SK-N-SH (cell line): ENCODE data around the gene DISP1. TPM values are rescaled to one million over a fixed set of nuclear protein-coding genes. Genes with fewer than 3 reads are reported as not detected.

ENCODE experiments used
- CTCF ChIA-PET: fragments of 300-600, 350-600 bp; formaldehyde crosslinking; extraction: SDS; loops from one replicate; lab custom pipeline; 2021; lab: Yijun Ruan, JAX
- POLR2A ChIA-PET: fragments of 350-600 bp; sonication (Branson Sonifier 250); formaldehyde crosslinking; extraction: SDS; loops from one replicate; lab custom pipeline; 2020; ENCODE audit warnings: antibody characterized with exemption, inconsistent platforms; lab: Yijun Ruan, JAX
- DNase-seq: peaks from one replicate; pipeline ENCODE4 v3.0.0; 2012
- H2AFZ ChIP-seq: fragments of 200-600 bp; sonication (generic); 2 replicates; pipeline ENCODE4 v1.8.1; 2016; ENCODE audit warnings: antibody characterized with exemption, mild to moderate bottlenecking, low read depth
- H3F3A ChIP-seq: fragments of 200-600 bp; sonication (generic); replicated peaks from 2 replicates; pipeline ENCODE3; 2016; ENCODE audit warnings: antibody characterized with exemption, mild to moderate bottlenecking; ENCODE audit not compliant: insufficient read depth
- H3K27ac ChIP-seq, 2 experiments: fragments of 200-500 bp in 1 of 2; fragments of 200-600 bp in 1 of 2; sonication (Bioruptor generic) in 1 of 2; sonication (generic), shearing (Covaris generic) in 1 of 2; 2 replicates each; pipeline versions ENCODE4 v1.5.1 to v1.6.1; 2014 to 2016; ENCODE audit warnings: low read depth in 2 of 2, inconsistent platforms in 1 of 2, low read length in 1 of 2, mild to moderate bottlenecking in 1 of 2, mixed read lengths in 1 of 2
- H3K27me3 ChIP-seq: fragments of 200-600 bp; sonication (generic), shearing (Covaris generic); 2 replicates; pipeline ENCODE4 v1.6.1; 2016; ENCODE audit warnings: mixed run types; ENCODE audit not compliant: insufficient read depth
- H3K36me3 ChIP-seq, 2 experiments: fragments of 200-500 bp in 1 of 2; fragments of 200-600 bp in 1 of 2; sonication (Bioruptor generic) in 1 of 2; sonication (generic) in 1 of 2; replicated peaks in 1 of 2; 2 replicates each; pipeline versions ENCODE3 to v1.5.1; 2014 to 2016; ENCODE audit warnings: low read length in 1 of 2, mild to moderate bottlenecking in 1 of 2; ENCODE audit not compliant: insufficient read depth in 2 of 2, control insufficient read depth in 1 of 2
- H3K4me1 ChIP-seq, 2 experiments: fragments of 200-500 bp in 1 of 2; fragments of 200-600 bp in 1 of 2; sonication (Bioruptor generic) in 1 of 2; sonication (generic), shearing (Covaris generic) in 1 of 2; 2 replicates each; pipeline versions ENCODE4 v1.5.1 to v1.6.1; 2014 to 2016; ENCODE audit warnings: low read depth in 1 of 2, low read length in 1 of 2, mixed run types in 1 of 2; ENCODE audit not compliant: insufficient read depth in 2 of 2, control insufficient read depth in 1 of 2
- H3K4me2 ChIP-seq: fragments of 200-600 bp; sonication (generic), shearing (Covaris generic); 2 replicates; pipeline ENCODE4 v1.6.1; 2017; ENCODE audit warnings: mixed run types
- H3K4me3 ChIP-seq, 2 experiments: fragments of 200-500 bp in 1 of 2; fragments of 200-600 bp in 1 of 2; sonication (Bioruptor generic) in 1 of 2; sonication (generic), shearing (Covaris generic) in 1 of 2; 2 replicates each; pipeline versions ENCODE4 v1.5.1 to v1.8.1; 2014 to 2016; ENCODE audit warnings: low read depth in 2 of 2, inconsistent platforms in 1 of 2, low read length in 1 of 2, mild to moderate bottlenecking in 1 of 2, mixed read lengths in 1 of 2, moderate library complexity in 1 of 2
- H3K79me2 ChIP-seq: fragments of 200-600 bp; sonication (generic); 2 replicates; pipeline ENCODE4 v1.8.1; 2017; ENCODE audit warnings: mild to moderate bottlenecking; ENCODE audit not compliant: insufficient read depth
- H3K9ac ChIP-seq: fragments of 200-600 bp; sonication (generic); 2 replicates; pipeline ENCODE4 v1.6.1; 2017; ENCODE audit warnings: mixed run types
- H3K9me2 ChIP-seq: fragments of 200-600 bp; sonication (generic); 2 replicates; pipeline ENCODE4 v1.6.1; 2017; ENCODE audit warnings: mixed run types
- H3K9me3 ChIP-seq: fragments of 200-600 bp; sonication (generic); 2 replicates; pipeline ENCODE4 v1.6.1; 2017; ENCODE audit warnings: mixed run types, mild to moderate bottlenecking, moderate library complexity
- H4K20me1 ChIP-seq: fragments of 200-600 bp; sonication (generic); 2 replicates; pipeline ENCODE4 v1.6.1; 2017; ENCODE audit warnings: mild to moderate bottlenecking, mixed run types; ENCODE audit not compliant: insufficient read depth
- ELF1 ChIP-seq: IDR thresholded peaks from 2 replicates; pipeline ENCODE4 v1.4.0; 2012
- EP300 ChIP-seq, 2 experiments: IDR thresholded peaks; 2 replicates each; pipeline versions ENCODE4 v1.4.0 to v1.6.1; 2012; ENCODE audit warnings: borderline replicate concordance in 1 of 2, low read depth in 1 of 2, low read length in 1 of 2
- FOXM1 ChIP-seq: IDR thresholded peaks from 2 replicates; pipeline ENCODE4 v1.4.0; 2012; ENCODE audit warnings: low read depth, mild to moderate bottlenecking
- MAX ChIP-seq: IDR thresholded peaks from 2 replicates; pipeline ENCODE4 v1.4.0; 2012; ENCODE audit warnings: low read depth
- MXI1 ChIP-seq: IDR thresholded peaks from 2 replicates; pipeline ENCODE4 v1.6.1; 2012; ENCODE audit warnings: mild to moderate bottlenecking, low read depth, low read length, improper control_type of control experiment
- RCOR1 ChIP-seq: fragments of 150-350 bp; IDR thresholded peaks from 2 replicates; pipeline ENCODE4 v1.6.1; 2017; ENCODE audit warnings: antibody characterized with exemption, low read length
- SIN3A ChIP-seq: IDR thresholded peaks from 2 replicates; pipeline ENCODE4 v1.6.1; 2012; ENCODE audit warnings: low read depth, mild to moderate bottlenecking, low read length, moderate library complexity, borderline replicate concordance
- TAF1 ChIP-seq: IDR thresholded peaks from 2 replicates; pipeline ENCODE4 v1.6.1; 2012; ENCODE audit warnings: low read depth, mild to moderate bottlenecking, low read length, moderate library complexity, borderline replicate concordance
- TEAD4 ChIP-seq: IDR thresholded peaks from 2 replicates; pipeline ENCODE4 v1.4.0; 2012; ENCODE audit warnings: mild to moderate bottlenecking, borderline replicate concordance; ENCODE audit not compliant: insufficient read depth
- WGBS: methylation state at CpG from one replicate; pipeline ENCODE4 v1.1.6; 2017; ENCODE audit warnings: low lambda C conversion rate; 5-methylcytosine and 5-hydroxymethylcytosine counted together
- polyA plus RNA-seq, 3 experiments: library from polyadenylated mRNA; depleted of rRNA; stranded (reverse); fragments of >200 nt; gene quantifications; 2 replicates each; pipeline ENCODE4 v1.2.3, GENCODE V29; 2012
- TF ChIP-seq, protein P1 (sequence below): IDR thresholded peaks from 2 replicates; pipeline ENCODE4 v1.4.0; 2012; ENCODE audit warnings: low read depth, borderline replicate concordance
- TF ChIP-seq, protein P2 (sequence below): fragments of 200-600 bp; sonication (generic); IDR thresholded peaks from 2 replicates; pipeline ENCODE4 v1.6.1; 2017; ENCODE audit warnings: antibody characterized with exemption, mild to moderate bottlenecking, moderate library complexity
- TF ChIP-seq, protein P3 (sequence below): IDR thresholded peaks from 2 replicates; pipeline ENCODE4 v1.6.1; 2012; ENCODE audit warnings: mild to moderate bottlenecking, low read depth, low read length, moderate library complexity

The DISP1 gene
- polyA plus RNA-seq, 1 of the 3 experiments (the other 2 are of a cell fraction) = 4.4 TPM

DNA sequence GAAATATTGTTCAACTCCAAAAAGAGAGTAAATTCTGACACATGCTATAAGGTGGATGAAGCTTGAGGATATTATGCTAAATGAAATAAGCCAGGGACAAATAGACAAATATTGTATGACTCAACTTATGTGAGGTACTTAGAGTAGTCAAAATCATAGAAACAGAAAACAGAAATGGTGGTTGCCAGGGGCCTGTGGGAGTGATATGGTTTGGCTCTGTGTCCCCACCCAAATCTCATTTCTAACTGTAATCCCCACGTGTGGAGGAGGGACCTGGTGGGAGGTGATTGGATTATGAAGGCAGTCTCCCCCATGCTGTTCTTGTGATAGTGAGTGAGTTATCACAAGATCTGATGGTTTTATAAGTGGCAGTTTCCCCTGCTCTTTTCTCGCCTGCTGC, 24.7 kb upstream of the DISP1 start:
- no peak overlapping the region for H3K4me3 ChIP-seq
- no peaks in the 10 kb centered on the region for H3K9me2 ChIP-seq
- H3K27ac ChIP-seq = no peak overlapping the region
- no peak overlapping the region for H2AFZ ChIP-seq
- ChIA-PET POLR2A (no interaction called here), CTCF (interaction anchor here (1.0 to 2.2 kb wide), 2 partner anchors 292 to 300 kb away, joined by 4 to 11 read pairs; no protein-coding TSS in a partner anchor)
- H3K36me3 ChIP-seq = no peaks in the 10 kb centered on the region
- no peak overlapping the region for H3K4me2 ChIP-seq
- no peaks in the 10 kb centered on the region for H3F3A ChIP-seq
- no peaks in the 10 kb centered on the region for H4K20me1 ChIP-seq
- H3K9ac ChIP-seq = no peak overlapping the region
- no peaks in the 10 kb centered on the region for H3K9me3 ChIP-seq
- WGBS = 81% methylated on average over 2 of the region's 2 CpGs
- no peaks in the 10 kb centered on the region; a peak in 1 of 4 replicates for H3K4me1 ChIP-seq
- DNase-seq = no peak
- H3K27me3 ChIP-seq = no peaks in the 10 kb centered on the region
- H3K79me2 ChIP-seq = no peaks in the 10 kb centered on the region
- TF ChIP-seq TEAD4 = no peak

DNA sequence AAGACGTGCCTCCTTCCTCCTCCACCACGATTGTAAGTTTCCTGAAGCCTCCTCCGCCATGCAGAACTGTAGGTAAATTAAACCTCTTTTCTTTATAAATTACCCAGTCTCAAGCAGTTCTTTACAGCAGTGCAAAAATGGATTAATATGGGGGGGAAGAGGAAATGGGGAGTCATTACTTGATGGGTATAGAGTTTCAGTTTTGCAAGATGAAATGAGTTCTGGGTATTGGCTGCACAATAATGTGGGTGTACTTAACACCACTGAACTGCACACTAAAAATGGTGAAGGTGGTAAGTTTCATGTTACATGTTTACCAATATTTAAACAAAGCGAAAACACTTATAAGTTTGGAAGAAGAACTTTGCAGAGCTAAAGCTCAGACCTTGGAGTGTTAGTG, 24.3 kb upstream of the DISP1 start:
- CTCF ChIA-PET = interaction anchor here (1.0 to 6.1 kb wide), 3 partner anchors 292 to 300 kb away, joined by 4 to 69 read pairs (median 11); no protein-coding TSS in a partner anchor

DNA sequence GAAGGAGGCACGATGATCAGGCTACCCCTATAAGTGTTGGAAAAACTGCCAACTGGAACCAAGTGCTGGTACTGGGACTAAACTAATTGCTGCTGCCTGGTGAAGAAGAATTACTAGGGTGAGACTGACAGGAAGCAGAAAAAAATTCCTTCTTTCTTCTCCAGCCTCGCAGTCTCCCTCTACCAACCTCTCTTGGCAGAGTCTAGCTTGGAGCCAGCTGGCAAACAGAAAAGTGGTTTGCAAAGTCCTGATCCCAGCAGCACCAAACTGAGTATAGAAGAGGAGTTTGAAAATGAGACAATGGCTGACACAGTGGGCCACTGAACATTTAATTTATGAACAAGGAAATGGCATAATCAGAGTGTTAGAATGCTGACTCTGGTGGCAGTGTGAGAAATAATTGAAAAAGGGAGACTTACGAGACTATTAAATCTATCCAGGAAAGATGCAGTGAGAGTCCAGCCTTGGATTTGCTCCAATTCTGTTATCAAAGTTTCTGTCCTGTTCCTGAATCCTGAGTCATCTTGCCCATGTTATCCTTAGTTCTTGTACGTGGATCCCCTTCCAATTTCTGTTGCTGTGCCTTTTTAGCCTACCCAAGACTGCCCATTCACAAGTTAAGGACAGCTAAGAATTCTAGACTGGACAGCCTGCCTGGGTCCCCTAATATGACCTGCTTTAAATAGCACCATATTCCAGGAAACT, 23.7 kb upstream of the DISP1 start:
- H3F3A ChIP-seq = no peaks in the 10 kb centered on the region
- no peaks in the 10 kb centered on the region for H3K36me3 ChIP-seq
- no peak overlapping the region for H3K4me2 ChIP-seq
- 26% methylated on average over 4 of the region's 4 CpGs for WGBS
- no peaks in the 10 kb centered on the region for H3K9me3 ChIP-seq
- ChIA-PET POLR2A (no interaction called here), CTCF (interaction anchor here (1.0 to 6.1 kb wide), 3 partner anchors 291 to 342 kb away, joined by 3 to 69 read pairs (median 11); no protein-coding TSS in a partner anchor)
- DNase-seq = no peak
- H3K4me3 ChIP-seq = no peak overlapping the region
- H4K20me1 ChIP-seq = no peaks in the 10 kb centered on the region
- no peak overlapping the region for H3K9ac ChIP-seq
- no peaks in the 10 kb centered on the region; a peak in 1 of 4 replicates for H3K4me1 ChIP-seq
- H3K79me2 ChIP-seq = no peaks in the 10 kb centered on the region
- no peak overlapping the region for H2AFZ ChIP-seq
- no peaks in the 10 kb centered on the region for H3K9me2 ChIP-seq
- TF ChIP-seq, protein P1, sequence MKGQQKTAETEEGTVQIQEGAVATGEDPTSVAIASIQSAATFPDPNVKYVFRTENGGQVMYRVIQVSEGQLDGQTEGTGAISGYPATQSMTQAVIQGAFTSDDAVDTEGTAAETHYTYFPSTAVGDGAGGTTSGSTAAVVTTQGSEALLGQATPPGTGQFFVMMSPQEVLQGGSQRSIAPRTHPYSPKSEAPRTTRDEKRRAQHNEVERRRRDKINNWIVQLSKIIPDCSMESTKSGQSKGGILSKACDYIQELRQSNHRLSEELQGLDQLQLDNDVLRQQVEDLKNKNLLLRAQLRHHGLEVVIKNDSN = no peak
- TF ChIP-seq MXI1 = no peak
- TF ChIP-seq TAF1 = no peak
- no peak for TF ChIP-seq FOXM1
- TF ChIP-seq, protein P2, sequence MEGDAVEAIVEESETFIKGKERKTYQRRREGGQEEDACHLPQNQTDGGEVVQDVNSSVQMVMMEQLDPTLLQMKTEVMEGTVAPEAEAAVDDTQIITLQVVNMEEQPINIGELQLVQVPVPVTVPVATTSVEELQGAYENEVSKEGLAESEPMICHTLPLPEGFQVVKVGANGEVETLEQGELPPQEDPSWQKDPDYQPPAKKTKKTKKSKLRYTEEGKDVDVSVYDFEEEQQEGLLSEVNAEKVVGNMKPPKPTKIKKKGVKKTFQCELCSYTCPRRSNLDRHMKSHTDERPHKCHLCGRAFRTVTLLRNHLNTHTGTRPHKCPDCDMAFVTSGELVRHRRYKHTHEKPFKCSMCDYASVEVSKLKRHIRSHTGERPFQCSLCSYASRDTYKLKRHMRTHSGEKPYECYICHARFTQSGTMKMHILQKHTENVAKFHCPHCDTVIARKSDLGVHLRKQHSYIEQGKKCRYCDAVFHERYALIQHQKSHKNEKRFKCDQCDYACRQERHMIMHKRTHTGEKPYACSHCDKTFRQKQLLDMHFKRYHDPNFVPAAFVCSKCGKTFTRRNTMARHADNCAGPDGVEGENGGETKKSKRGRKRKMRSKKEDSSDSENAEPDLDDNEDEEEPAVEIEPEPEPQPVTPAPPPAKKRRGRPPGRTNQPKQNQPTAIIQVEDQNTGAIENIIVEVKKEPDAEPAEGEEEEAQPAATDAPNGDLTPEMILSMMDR = no peak
- TF ChIP-seq RCOR1 = no peak
- TF ChIP-seq, protein P3, sequence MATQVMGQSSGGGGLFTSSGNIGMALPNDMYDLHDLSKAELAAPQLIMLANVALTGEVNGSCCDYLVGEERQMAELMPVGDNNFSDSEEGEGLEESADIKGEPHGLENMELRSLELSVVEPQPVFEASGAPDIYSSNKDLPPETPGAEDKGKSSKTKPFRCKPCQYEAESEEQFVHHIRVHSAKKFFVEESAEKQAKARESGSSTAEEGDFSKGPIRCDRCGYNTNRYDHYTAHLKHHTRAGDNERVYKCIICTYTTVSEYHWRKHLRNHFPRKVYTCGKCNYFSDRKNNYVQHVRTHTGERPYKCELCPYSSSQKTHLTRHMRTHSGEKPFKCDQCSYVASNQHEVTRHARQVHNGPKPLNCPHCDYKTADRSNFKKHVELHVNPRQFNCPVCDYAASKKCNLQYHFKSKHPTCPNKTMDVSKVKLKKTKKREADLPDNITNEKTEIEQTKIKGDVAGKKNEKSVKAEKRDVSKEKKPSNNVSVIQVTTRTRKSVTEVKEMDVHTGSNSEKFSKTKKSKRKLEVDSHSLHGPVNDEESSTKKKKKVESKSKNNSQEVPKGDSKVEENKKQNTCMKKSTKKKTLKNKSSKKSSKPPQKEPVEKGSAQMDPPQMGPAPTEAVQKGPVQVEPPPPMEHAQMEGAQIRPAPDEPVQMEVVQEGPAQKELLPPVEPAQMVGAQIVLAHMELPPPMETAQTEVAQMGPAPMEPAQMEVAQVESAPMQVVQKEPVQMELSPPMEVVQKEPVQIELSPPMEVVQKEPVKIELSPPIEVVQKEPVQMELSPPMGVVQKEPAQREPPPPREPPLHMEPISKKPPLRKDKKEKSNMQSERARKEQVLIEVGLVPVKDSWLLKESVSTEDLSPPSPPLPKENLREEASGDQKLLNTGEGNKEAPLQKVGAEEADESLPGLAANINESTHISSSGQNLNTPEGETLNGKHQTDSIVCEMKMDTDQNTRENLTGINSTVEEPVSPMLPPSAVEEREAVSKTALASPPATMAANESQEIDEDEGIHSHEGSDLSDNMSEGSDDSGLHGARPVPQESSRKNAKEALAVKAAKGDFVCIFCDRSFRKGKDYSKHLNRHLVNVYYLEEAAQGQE = no peak
- no peak for TF ChIP-seq SIN3A
- no peak for TF ChIP-seq EP300 (IDR thresholded peaks at IDR 0.05; ENCODE audit: borderline replicate concordance in 1 of 2, low read depth in 1 of 2, low read length in 1 of 2)
- no peak for TF ChIP-seq ELF1
- TF ChIP-seq MAX = no peak
- TF ChIP-seq, all 33 proteins: peak for 0
- no peaks in the 10 kb centered on the region for H3K27me3 ChIP-seq
- no peak overlapping the region for H3K27ac ChIP-seq

More for the DNA sequence above, 24.3 kb upstream of the DISP1 start:
- Histone ChIP-seq H3K9me2 (no peaks in the 10 kb centered on the region), H3K4me2 (no peak overlapping the region), H2AFZ (no peak overlapping the region), H3F3A (no peaks in the 10 kb centered on the region), H3K27me3 (no peaks in the 10 kb centered on the region), H3K4me1 (no peaks in the 10 kb centered on the region; a peak in 1 of 4 replicates), H3K27ac (no peak overlapping the region), H3K79me2 (no peaks in the 10 kb centered on the region), H3K9me3 (no peaks in the 10 kb centered on the region), H3K4me3 (no peak overlapping the region), H3K36me3 (no peaks in the 10 kb centered on the region), H4K20me1 (no peaks in the 10 kb centered on the region), H3K9ac (no peak overlapping the region)
- WGBS = 90% methylated on average over 4 of the region's 4 CpGs
- no peak for DNase-seq
- POLR2A ChIA-PET = no interaction called here
- no peak for TF ChIP-seq ELF1
